Measurements from ENCODE around the gene SNCB.

SNCB gene

DNA sequence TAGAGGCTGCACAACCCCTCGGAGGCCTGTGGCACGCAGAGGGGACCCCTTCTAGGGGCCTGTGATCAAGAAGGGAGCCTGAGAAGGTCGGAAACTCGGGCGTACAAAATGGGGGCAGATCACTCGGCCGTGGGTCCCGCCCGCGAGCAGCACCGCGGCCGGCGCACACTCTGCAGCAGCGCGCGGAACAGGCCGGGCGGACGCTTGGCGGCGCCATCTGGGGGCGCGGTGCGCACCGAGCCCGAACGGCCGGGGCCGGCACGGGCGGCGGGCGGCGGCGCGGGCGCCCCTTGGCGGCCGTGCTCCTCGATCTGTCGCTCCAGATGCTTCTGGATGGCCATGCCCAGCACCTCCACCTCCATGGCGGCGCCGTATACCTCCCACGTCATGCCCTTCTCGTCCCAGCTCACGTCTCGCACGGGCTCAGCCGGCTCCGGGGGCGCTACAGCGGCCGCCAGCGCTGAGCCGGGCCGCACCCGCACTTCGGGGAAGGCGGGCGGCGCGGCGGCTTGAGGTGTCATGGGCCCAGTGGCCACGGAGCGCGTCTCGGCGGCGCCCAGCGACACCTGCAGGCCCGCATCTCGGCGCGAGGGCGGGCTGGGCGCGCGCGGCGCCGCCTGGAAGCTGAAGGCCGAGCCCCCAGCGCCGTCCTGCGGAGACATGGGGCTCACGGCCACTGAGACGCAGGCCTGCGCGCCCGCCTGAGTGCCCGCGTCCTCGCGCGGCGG lies 33.5 kb downstream of the SNCB start:
- H3K27me3 ChIP-seq (replicated peaks; ENCODE audit: insufficient read depth, low read length) = no peaks in the 10 kb centered on the region
- no peak overlapping the region for H3K9ac ChIP-seq (ENCODE audit: low read length)
- peaks cover 18% of the 10 kb centered on the region for H3K4me1 ChIP-seq (ENCODE audit: low read length)
- H3F3A ChIP-seq (ENCODE audit: insufficient read depth, low read length) = peaks cover 13% of the 10 kb centered on the region
- no peak overlapping the region for H3K4me2 ChIP-seq (ENCODE audit: low read depth, low read length)
- H3K9me3 ChIP-seq (replicated peaks; ENCODE audit: insufficient read depth, low read length) = no peaks in the 10 kb centered on the region
- H3K79me2 ChIP-seq (ENCODE audit: low read length) = no peaks in the 10 kb centered on the region
- H2AFZ ChIP-seq (ENCODE audit: low read length) = no peak overlapping the region
- peaks cover 5% of the 10 kb centered on the region; the same call in 1 of the 2 replicates for H3K36me3 ChIP-seq (replicated peaks; ENCODE audit: insufficient read depth, low read length)
- no peak overlapping the region for H3K4me3 ChIP-seq (ENCODE audit: low read length)
- no peak for TF ChIP-seq EZH2phosphoT487 (IDR thresholded peaks at IDR 0.05; ENCODE audit: low read length)
- TF ChIP-seq, protein P1, sequence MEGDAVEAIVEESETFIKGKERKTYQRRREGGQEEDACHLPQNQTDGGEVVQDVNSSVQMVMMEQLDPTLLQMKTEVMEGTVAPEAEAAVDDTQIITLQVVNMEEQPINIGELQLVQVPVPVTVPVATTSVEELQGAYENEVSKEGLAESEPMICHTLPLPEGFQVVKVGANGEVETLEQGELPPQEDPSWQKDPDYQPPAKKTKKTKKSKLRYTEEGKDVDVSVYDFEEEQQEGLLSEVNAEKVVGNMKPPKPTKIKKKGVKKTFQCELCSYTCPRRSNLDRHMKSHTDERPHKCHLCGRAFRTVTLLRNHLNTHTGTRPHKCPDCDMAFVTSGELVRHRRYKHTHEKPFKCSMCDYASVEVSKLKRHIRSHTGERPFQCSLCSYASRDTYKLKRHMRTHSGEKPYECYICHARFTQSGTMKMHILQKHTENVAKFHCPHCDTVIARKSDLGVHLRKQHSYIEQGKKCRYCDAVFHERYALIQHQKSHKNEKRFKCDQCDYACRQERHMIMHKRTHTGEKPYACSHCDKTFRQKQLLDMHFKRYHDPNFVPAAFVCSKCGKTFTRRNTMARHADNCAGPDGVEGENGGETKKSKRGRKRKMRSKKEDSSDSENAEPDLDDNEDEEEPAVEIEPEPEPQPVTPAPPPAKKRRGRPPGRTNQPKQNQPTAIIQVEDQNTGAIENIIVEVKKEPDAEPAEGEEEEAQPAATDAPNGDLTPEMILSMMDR (IDR thresholded peaks at IDR 0.05; ENCODE audit: low read length) = no peak
- no peak for TF ChIP-seq EZH2 (optimal IDR thresholded peaks at IDR 0.05; ENCODE audit: low read depth, low read length)
- no peaks in the 10 kb centered on the region for H4K20me1 ChIP-seq (ENCODE audit: insufficient read depth, low read length)
- H3K9me2 ChIP-seq (replicated peaks; ENCODE audit: insufficient read depth, low read length) = no peaks in the 10 kb centered on the region
- DNase-seq = no peak
- H3K27ac ChIP-seq (ENCODE audit: low read length) = no peak overlapping the region

DNA sequence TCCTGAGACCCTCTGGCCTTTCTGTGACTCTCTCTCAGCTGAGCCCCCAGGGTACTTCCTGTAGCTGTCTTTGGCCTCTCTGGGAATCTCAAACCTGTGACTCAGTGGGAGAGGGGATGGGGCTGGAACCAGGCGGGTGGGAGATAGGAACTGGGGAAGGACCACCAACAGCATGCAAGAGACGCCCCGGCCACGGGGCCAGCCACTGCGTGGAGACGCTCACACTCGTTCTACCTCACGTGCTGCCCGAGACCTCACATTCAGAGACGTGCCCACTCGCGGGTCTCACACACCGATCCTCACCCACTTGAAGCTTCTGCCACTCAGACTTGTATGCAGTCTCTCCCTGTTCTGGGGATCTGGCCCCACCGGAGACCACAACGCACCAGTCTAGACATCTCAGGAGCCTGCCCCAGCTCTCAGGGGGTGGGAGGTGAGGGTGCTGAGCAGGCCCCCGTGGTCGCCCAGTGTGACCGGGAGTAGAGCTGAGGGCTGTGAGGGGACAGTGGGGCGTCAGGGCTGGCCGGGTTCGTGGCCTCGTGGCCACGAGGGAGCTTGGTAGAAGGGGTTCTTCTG lies 34.2 kb downstream of the SNCB start:
- Histone ChIP-seq H3K27me3 (replicated peaks; ENCODE audit: insufficient read depth, low read length) (no peaks in the 10 kb centered on the region), H2AFZ (ENCODE audit: low read length) (no peak overlapping the region), H3K9me3 (replicated peaks; ENCODE audit: insufficient read depth, low read length) (no peaks in the 10 kb centered on the region), H3K79me2 (ENCODE audit: low read length) (no peaks in the 10 kb centered on the region), H3K4me3 (ENCODE audit: low read length) (no peak overlapping the region), H4K20me1 (ENCODE audit: insufficient read depth, low read length) (no peaks in the 10 kb centered on the region), H3K4me1 (ENCODE audit: low read length) (peaks cover 18% of the 10 kb centered on the region), H3K36me3 (replicated peaks; ENCODE audit: insufficient read depth, low read length) (peaks cover 5% of the 10 kb centered on the region; the same call in 1 of the 2 replicates), H3K9me2 (replicated peaks; ENCODE audit: insufficient read depth, low read length) (no peaks in the 10 kb centered on the region), H3K9ac (ENCODE audit: low read length) (no peak overlapping the region), H3K27ac (ENCODE audit: low read length) (no peak overlapping the region), H3F3A (ENCODE audit: insufficient read depth, low read length) (peaks cover 13% of the 10 kb centered on the region), H3K4me2 (ENCODE audit: low read depth, low read length) (no peak overlapping the region)
- DNase-seq = no peak
- TF ChIP-seq, protein P1 (IDR thresholded peaks at IDR 0.05; ENCODE audit: low read length) = no peak
- no peak for TF ChIP-seq EZH2 (optimal IDR thresholded peaks at IDR 0.05; ENCODE audit: low read depth, low read length)
- no peak for TF ChIP-seq EZH2phosphoT487 (IDR thresholded peaks at IDR 0.05; ENCODE audit: low read length)

DNA sequence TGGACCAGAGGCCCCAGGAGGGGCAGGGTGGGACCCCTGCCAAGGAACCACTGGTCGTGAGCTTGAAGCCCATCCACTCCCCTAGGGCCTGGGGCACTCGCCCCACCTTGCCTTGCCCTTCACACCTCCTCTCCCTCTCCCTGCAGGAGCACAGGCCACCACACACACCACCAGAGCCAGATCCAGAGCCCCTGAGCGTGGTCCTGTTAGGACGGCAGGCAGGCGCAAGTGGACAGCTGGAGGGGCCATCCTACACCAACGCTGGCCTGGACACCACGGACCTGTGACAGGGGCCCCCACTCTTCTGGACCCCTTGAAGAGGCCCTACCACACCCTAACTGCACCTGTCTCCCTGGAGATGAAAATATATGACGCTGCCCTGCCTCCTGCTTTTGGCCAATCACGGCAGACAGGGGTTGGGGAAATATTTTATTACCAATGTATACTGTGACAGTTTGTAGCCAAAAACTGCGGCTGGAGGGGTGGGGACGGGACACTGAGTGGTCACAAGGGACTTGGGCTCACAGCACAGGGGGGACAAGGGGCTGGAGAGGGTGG lies 34.9 kb downstream of the SNCB start:
- Histone ChIP-seq H3K9me2 (replicated peaks; ENCODE audit: insufficient read depth, low read length) (no peaks in the 10 kb centered on the region), H3K4me1 (ENCODE audit: low read length) (peaks cover 17% of the 10 kb centered on the region), H3K36me3 (replicated peaks; ENCODE audit: insufficient read depth, low read length) (peaks cover 5% of the 10 kb centered on the region; the same call in 1 of the 2 replicates), H3F3A (ENCODE audit: insufficient read depth, low read length) (peaks cover 12% of the 10 kb centered on the region), H2AFZ (ENCODE audit: low read length) (no peak overlapping the region), H3K4me3 (ENCODE audit: low read length) (no peak overlapping the region), H3K9me3 (replicated peaks; ENCODE audit: insufficient read depth, low read length) (no peaks in the 10 kb centered on the region), H3K4me2 (ENCODE audit: low read depth, low read length) (no peak overlapping the region), H4K20me1 (ENCODE audit: insufficient read depth, low read length) (no peaks in the 10 kb centered on the region), H3K27me3 (replicated peaks; ENCODE audit: insufficient read depth, low read length) (no peaks in the 10 kb centered on the region), H3K27ac (ENCODE audit: low read length) (no peak overlapping the region), H3K9ac (ENCODE audit: low read length) (no peak overlapping the region), H3K79me2 (ENCODE audit: low read length) (no peaks in the 10 kb centered on the region)
- TF ChIP-seq EZH2 (optimal IDR thresholded peaks at IDR 0.05; ENCODE audit: low read depth, low read length) = no peak
- TF ChIP-seq EZH2phosphoT487 (IDR thresholded peaks at IDR 0.05; ENCODE audit: low read length) = no peak
- TF ChIP-seq, protein P1 (IDR thresholded peaks at IDR 0.05; ENCODE audit: low read length) = no peak
- DNase-seq = no peak

All from MM.1S (cell line).